GM19351 (cell line): ENCODE results near the gene GPAT3.
"Not testable (repeated sequence)": the region's sequence is repeated elsewhere in the genome, so short reads cannot be mapped to it uniquely, and the experiment has no call there.

Source experiments
- ATAC-seq: cut with Tn5 transposase; IDR thresholded peaks from one replicate; pipeline ENCODE4 v1.9.1; 2021; ENCODE audit warnings: mild to moderate bottlenecking, moderate library complexity; ENCODE audit not compliant: unreplicated experiment

The GPAT3 gene

GRCh38 chr4:83591730-83592129, 55.8 kb downstream of the GPAT3 start:
- no peak for ATAC-seq

DNA sequence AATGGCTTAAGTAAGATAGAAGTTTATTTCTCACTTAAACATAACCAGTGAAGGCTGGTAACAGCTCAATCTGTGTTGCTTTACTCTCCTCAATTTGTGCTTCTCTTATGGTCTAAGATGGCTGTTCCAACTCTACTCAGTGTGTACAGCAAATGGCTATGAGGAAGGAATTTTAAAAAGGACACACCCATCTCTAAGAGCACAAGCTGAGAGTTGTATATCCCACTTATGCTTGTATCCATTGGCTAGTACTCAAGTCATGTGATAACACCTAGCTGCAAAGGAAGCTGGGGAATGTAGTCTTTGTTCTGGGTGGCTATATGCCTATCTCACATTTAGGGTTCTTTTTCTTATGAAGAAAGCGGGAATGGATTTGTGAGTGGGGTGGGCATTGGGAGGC, 63.3 kb downstream of the GPAT3 start:
- ATAC-seq = peak; percentile 87

DNA sequence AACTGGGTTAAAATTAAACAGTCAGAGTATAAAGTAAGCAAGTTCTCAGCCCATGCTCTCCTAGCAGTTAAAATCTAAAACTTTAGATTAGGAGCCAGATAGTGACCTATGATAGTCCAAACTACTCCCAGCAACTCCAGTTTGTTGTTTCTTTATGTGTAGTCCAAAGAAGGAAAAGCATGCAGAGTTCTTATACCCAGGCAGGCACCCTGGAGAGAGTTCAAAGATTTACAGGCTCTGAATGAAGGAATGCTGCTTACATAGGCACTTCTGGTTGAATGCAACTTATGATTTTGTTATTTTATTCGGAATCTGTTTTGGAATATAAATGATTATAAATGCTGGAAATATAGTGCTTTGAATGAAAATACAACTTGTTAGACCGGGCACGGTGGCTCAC, 67.2 kb downstream of the GPAT3 start:
- ATAC-seq = no peak

DNA sequence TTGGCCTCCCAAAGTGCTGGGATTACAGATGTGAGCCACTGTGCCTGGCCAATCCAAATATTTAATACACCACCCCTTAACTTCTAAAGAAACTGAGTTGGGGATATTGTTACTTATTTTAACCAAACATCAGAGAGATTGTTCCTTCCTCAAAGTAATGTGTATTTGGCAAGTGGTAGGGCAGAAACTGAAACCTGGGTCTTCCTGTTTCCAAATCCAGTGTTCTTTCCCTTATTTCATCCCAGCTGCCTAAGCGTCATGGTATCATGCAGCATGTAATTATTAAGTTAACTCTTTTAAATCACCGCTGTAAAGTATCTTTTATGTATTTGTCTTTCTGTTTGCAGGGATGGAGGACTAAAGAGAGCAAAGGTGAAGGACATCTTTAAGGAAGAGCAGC, 68.4 kb downstream of the GPAT3 start:
- no peak for ATAC-seq

DNA sequence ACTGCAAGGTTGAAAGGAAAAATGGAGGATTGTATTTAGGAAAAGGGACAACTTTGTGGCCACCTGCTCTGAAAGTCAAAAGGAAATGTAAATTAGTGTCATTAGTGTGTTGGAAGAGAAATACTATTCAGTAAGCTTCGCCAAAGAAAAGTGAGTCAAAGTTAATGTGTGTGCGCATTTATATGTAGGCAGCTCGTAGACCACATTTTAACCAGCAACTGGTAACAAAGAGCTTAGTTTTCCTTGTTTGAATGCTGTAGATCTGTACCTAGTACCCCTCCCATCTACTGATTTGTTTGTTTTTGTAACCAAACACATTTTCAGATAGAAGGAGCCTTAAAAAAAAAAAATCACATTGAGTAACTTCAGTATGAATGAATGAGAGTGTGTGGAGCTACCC, 69.3 kb downstream of the GPAT3 start:
- peak; percentile 5 for ATAC-seq

GRCh38 chr4:83605744-83606172, 69.8 kb downstream of the GPAT3 start:
- peak; percentile 64 for ATAC-seq

DNA sequence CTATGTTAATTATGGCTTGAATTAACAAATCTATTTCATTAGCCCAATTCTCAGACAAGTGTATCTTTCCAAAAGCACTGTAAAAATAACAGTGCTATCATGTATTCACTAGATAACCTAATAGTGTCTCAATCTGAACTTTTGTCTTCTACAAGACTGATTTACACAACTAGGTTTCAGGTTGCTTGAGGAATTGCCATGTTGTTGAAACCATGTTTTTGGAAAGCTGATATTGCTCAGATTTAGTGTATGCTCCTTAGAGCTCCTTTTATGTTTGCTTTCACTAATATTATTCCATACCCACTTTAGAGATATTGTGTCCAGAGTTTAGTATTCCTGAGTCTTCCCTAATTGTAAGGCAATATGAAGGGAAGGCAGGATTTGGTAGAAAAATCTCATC, 70.6 kb downstream of the GPAT3 start:
- no peak for ATAC-seq

GRCh38 chr4:83606898-83607297, 71.0 kb downstream of the GPAT3 start:
- ATAC-seq = no peak

GRCh38 chr4:83609365-83609764, 73.5 kb downstream of the GPAT3 start:
- ATAC-seq = no peak

- no peak for ATAC-seq
These were observed 74.8 kb downstream of the GPAT3 start for GRCh38 chr4:83610729-83611128.

- no peak for ATAC-seq
These were observed 77.1 kb downstream of the GPAT3 start for GRCh38 chr4:83613023-83613422.

- no peak for ATAC-seq
These were observed 78.1 kb downstream of the GPAT3 start for GRCh38 chr4:83613994-83614393.

GRCh38 chr4:83616252-83616651, 80.3 kb downstream of the GPAT3 start:
- no peak for ATAC-seq

GRCh38 chr4:83617371-83618035, 81.6 kb downstream of the GPAT3 start:
- ATAC-seq = no peak

- no peak for ATAC-seq
These were observed 82.5 kb downstream of the GPAT3 start for GRCh38 chr4:83618431-83618830.

DNA sequence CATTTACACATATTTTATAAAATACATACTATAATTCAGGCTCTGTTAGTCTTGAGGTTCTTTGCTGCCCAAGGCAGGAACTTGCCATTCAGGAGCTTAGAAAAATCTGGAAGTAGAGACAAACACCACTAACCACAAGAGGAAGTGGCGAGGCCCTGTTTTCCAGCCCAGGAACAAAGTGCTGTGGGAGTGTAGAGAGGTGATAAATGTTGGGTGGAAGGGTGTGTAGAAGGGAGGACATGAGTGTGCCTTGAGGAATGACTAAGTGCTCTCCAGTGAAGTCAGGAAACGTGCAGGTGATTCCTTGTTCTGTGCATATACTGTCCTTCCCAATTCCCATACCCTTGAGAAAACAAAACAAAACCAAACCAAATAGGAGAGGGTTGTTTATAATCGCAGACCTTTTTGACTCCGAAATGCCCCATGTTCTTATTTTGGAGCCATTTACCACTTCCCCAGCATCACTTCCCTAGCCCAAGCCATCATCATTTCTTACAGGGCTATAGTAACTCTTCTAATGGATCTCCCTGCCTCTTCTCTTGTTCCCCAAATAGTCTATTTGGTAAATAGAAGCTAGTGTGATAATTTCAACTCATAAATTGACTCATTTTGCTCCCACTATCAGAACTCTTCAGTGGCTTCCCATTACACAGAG, 83.2 kb downstream of the GPAT3 start:
- no peak for ATAC-seq

GRCh38 chr4:83622127-83622526, 86.2 kb downstream of the GPAT3 start:
- ATAC-seq = not testable (repeated sequence)

DNA sequence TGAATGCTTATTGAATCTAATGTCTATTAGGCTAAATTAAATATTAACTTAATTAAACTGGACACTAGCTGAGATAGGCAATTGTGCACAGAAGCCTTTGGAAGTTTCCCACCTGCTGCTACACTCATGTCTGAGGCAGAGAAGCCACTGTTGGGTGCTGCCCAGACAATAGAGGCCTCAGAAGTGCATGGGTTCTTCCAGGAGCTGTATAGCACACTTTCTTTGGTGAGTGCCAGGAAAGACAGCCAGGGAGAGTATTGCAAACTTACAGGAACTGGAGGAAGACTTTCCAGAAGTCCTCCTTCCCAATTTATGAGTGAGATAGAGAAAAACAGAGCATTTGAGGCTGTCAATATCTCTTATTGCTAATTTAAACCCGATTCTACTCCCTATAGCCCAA, 89.9 kb downstream of the GPAT3 start:
- no peak for ATAC-seq

DNA sequence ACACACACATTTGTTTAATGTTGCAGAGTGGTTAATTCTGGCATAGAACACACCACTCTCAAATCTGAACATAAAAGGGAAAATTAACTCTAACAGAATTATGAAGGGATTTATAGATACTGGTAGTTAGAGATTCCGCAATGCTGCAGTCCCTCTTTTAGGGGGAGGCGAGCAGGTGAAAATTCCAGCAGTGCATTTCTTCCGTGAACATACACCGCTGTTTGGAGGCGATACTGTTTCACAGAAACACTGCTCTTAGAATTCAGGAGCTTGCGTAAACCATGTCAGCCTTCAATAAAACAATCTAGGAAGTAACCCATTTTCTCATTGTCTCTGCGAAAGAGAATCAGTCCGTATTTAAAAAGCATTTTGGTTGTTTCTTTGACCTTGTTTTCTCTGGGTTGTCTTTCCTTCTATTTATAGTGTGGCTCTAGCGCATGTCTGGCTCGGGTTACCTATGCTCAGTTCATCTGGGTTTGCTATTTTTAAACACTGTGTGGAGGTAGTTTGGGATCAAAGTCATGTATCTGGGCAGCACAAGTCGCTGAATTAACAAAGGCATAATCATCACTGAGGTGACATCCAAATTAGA, 90.4 kb downstream of the GPAT3 start:
- no peak for ATAC-seq

- no peak for ATAC-seq
These were observed 94.2 kb downstream of the GPAT3 start for GRCh38 chr4:83629945-83630721.

GRCh38 chr4:83631066-83631465, 95.2 kb downstream of the GPAT3 start:
- no peak for ATAC-seq

DNA sequence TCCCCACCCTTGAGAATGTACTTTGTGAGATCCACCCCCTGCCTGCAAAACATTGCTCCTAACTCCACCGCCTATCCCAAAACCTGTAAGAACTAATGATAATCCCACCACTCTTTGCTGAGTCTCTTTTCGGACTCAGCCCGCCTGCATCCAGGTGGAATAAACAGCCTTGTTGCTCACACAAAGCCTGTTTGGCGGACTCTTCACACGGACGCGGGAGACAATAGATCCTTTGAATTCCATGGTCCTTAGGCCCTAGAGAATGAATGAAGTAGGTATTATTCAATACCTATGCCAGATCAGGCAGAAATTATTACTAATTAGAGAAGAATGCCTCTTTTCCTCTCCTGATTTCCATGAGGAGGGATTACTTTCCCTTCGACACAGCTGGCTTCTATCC, 101.0 kb downstream of the GPAT3 start:
- ATAC-seq = no peak
